GM18951 (cell line): ENCODE measurements around the gene MUSTN1.

Experiments used
- POLR2A ChIP-seq: IDR thresholded peaks from 4 replicates; pipeline ENCODE4 v1.6.1; 2011; ENCODE audit warnings: mild to moderate bottlenecking; ENCODE audit not compliant: insufficient read length, insufficient read depth; ENCODE audit errors: extremely low read depth
- in situ Hi-C: fragments of 300-500 bp; cut with MboI; formaldehyde crosslinking; loops from one replicate; pipeline ENCODE4 v1.12.0; 2022; ENCODE audit warnings: low sequenced_read_pairs, mixed read lengths, inconsistent platforms; ENCODE audit not compliant: unreplicated experiment

Gene MUSTN1

GRCh38 chr3:52788890-52789745 lies 45.7 kb downstream of the MUSTN1 start:
- in situ Hi-C loops: no loop called here
- TF ChIP-seq POLR2A: no peak

- in situ Hi-C loops: no loop called here
- no peak for TF ChIP-seq POLR2A
Observed at GRCh38 chr3:52787672-52788625, 46.9 kb downstream of the MUSTN1 start.

DNA sequence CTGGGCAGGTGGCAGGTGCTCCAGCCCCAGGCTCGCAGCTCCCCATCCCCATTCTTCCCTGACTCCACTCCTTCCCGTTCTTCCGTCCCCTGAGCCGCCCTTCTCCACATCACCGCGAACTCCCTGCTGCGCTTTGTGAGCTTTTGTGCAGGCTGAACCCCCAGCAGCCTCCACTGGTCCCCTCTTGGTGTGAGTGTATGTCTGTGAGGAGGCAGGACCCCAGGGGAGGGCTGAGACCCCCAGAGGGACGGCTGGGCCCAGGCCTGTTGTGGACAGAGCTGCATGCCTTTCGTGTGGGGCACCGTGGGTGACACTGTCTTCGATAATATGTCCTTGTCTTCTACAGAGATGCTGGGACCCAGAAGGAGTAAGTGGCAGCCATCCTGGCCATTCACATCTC lies 47.6 kb downstream of the MUSTN1 start:
- in situ Hi-C loops: no loop called here
- TF ChIP-seq POLR2A: no peak

- in situ Hi-C loops: no loop called here
- TF ChIP-seq POLR2A: no peak
Observed at GRCh38 chr3:52786330-52787215, 48.2 kb downstream of the MUSTN1 start.

DNA sequence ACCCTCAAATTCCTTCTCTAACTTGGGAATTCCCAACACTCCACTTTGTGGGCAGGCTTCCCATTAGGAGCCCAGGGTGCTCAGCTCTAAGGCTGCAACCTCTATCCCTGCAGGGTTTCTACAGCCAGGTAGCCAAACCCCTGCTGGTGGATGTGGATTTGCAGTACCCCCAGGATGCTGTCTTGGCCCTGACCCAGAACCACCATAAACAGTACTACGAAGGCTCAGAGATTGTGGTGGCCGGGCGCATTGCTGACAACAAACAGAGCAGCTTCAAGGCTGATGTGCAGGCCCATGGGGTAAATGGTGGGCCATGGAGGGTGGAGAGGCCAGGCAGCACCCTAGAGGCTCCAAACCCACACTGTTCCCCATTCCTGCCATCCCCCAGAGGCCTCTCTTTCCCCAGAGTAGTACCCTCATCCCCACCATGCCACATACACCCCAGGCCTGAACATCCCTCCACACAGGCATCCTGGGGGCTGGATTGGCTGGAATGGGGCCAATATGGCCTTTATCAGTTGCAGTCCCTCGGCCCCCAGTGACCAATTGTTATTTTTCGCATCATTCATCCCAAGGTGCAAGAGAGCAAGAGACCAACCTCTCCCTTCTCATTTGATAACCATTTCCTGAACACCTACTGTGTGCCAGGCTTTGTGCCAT lies 49.8 kb downstream of the MUSTN1 start:
- in situ Hi-C loops: no loop called here
- no peak for TF ChIP-seq POLR2A

- no peak for TF ChIP-seq POLR2A
- in situ Hi-C loops: no loop called here
Observed at GRCh38 chr3:52784021-52784621, 50.7 kb downstream of the MUSTN1 start.

GRCh38 chr3:52783211-52783555 lies 51.6 kb downstream of the MUSTN1 start:
- in situ Hi-C loops: no loop called here
- no peak for TF ChIP-seq POLR2A
